Neural cell (in vitro differentiated cells): Measurements from ENCODE around the gene CRTC3. TPM values are rescaled to one million over a fixed set of nuclear protein-coding genes. Genes with fewer than 3 reads are reported as not detected.
"Not testable (repeated sequence)": the region's sequence is repeated elsewhere in the genome, so short reads cannot be mapped to it uniquely, and the experiment has no call there.

Experiments used
- H2AFZ ChIP-seq: fragments of 200-600, 300-800 bp; sonication (generic), shearing (Covaris generic); 2 replicates; pipeline ENCODE4 v1.6.0; 2014; ENCODE audit warnings: low read depth, mild to moderate bottlenecking, antibody characterized with exemption, low read length, moderate library complexity
- H3F3A ChIP-seq: fragments of 200-600 bp; shearing (Covaris generic); 2 replicates; pipeline ENCODE4 v1.6.1; 2016; ENCODE audit warnings: mild to moderate bottlenecking, moderate library complexity, mixed read lengths, antibody characterized with exemption, low read length; ENCODE audit not compliant: insufficient read depth, poor library complexity, severe bottlenecking
- H3K27ac ChIP-seq: fragments of 200-600, 300-800 bp; sonication (generic), shearing (Covaris generic); 2 replicates; pipeline ENCODE4 v1.5.1; 2014; ENCODE audit warnings: mild to moderate bottlenecking, low read length, moderate library complexity
- H3K27me3 ChIP-seq: fragments of 300-800, 200-600 bp; sonication (generic), shearing (Covaris generic); 2 replicates; pipeline ENCODE4 v1.6.0; 2014; ENCODE audit warnings: mild to moderate bottlenecking, low read depth, low read length, moderate library complexity; ENCODE audit not compliant: insufficient read depth
- H3K36me3 ChIP-seq: fragments of 300-800, 200-600 bp; sonication (generic), shearing (Covaris generic); 2 replicates; pipeline ENCODE4 v1.5.1; 2014; ENCODE audit warnings: mild to moderate bottlenecking, antibody characterized with exemption, low read length, moderate library complexity; ENCODE audit not compliant: insufficient read depth
- H3K4me2 ChIP-seq: fragments of 300-800, 200-600 bp; sonication (generic), shearing (Covaris generic); 2 replicates; pipeline ENCODE4 v1.6.0; 2014; ENCODE audit warnings: mild to moderate bottlenecking, low read length
- H3K4me3 ChIP-seq: fragments of 300-800, 200-600 bp; sonication (generic), shearing (Covaris generic); 2 replicates; pipeline ENCODE4 v1.5.1; 2014; ENCODE audit warnings: mild to moderate bottlenecking, low read length, moderate library complexity
- H3K79me2 ChIP-seq: fragments of 200-600 bp; shearing (Covaris generic); replicated peaks from 2 replicates; pipeline ENCODE4 v1.6.0; 2014; ENCODE audit warnings: mild to moderate bottlenecking, low read length, moderate library complexity; ENCODE audit not compliant: insufficient read depth
- H3K9ac ChIP-seq: fragments of 300-800, 200-600 bp; sonication (generic), shearing (Covaris generic); 2 replicates; pipeline ENCODE4 v1.6.1; 2016; ENCODE audit warnings: mild to moderate bottlenecking, low read length, mixed read lengths
- H3K9me2 ChIP-seq: fragments of 200-600 bp; shearing (Covaris generic); 2 replicates; pipeline ENCODE4 v1.6.1; 2016; ENCODE audit warnings: mild to moderate bottlenecking, low read length, mixed read lengths; ENCODE audit not compliant: insufficient read depth
- H3K9me3 ChIP-seq: fragments of 200-600, 300-800 bp; sonication (generic), shearing (Covaris generic); 2 replicates; pipeline ENCODE4 v1.6.1; 2016; ENCODE audit warnings: mild to moderate bottlenecking, mixed run types, low read length, moderate library complexity, mixed read lengths
- H4K20me1 ChIP-seq: fragments of 200-600 bp; shearing (Covaris generic); 2 replicates; pipeline ENCODE4 v1.6.1; 2016; ENCODE audit warnings: mild to moderate bottlenecking, mixed run types; ENCODE audit not compliant: insufficient read depth
- EP300 ChIP-seq: fragments of 450-650 bp; conservative IDR thresholded peaks from 2 replicates; pipeline ENCODE4 v1.6.1; 2014; ENCODE audit warnings: antibody characterized with exemption, mild to moderate bottlenecking, moderate library complexity; ENCODE audit not compliant: poor library complexity, severe bottlenecking
- EZH2 ChIP-seq: fragments of 200-600, 300-800 bp; shearing (Covaris generic), sonication (generic); IDR thresholded peaks from 2 replicates; pipeline ENCODE4 v1.6.1; 2014; ENCODE audit warnings: antibody characterized with exemption, low read length, borderline replicate concordance, mild to moderate bottlenecking; ENCODE audit not compliant: insufficient read depth, poor library complexity, severe bottlenecking
- MXI1 ChIP-seq: fragments of 450-650 bp; conservative IDR thresholded peaks from 2 replicates; pipeline ENCODE4 v1.6.1; 2014; ENCODE audit warnings: antibody characterized with exemption, mild to moderate bottlenecking; ENCODE audit not compliant: poor library complexity, severe bottlenecking
- POLR2AphosphoS5 ChIP-seq: IDR thresholded peaks from 2 replicates; pipeline ENCODE4 v1.6.1; 2012
- RAD21 ChIP-seq: fragments of 450-650 bp; conservative IDR thresholded peaks from 2 replicates; pipeline ENCODE4 v1.6.1; 2014; ENCODE audit warnings: antibody characterized with exemption, mild to moderate bottlenecking, moderate library complexity
- SMC3 ChIP-seq: fragments of 450-650 bp; conservative IDR thresholded peaks from 2 replicates; pipeline ENCODE4 v1.6.1; 2014; ENCODE audit warnings: antibody characterized with exemption, mild to moderate bottlenecking, moderate library complexity; ENCODE audit not compliant: poor library complexity
- TAF1 ChIP-seq: IDR thresholded peaks from 2 replicates; pipeline ENCODE4 v1.6.1; 2012; ENCODE audit warnings: low read depth
- polyA plus RNA-seq: library from polyadenylated mRNA; depleted of rRNA; stranded (reverse); fragments of >200 nt; gene quantifications from 2 replicates; pipeline ENCODE4 v1.2.3, GENCODE V29; 2014
- TF ChIP-seq, protein P1 (sequence below): fragments of 450-650 bp; IDR thresholded peaks from 2 replicates; pipeline ENCODE4 v1.5.1; 2014; ENCODE audit warnings: antibody characterized with exemption, mild to moderate bottlenecking, moderate library complexity; ENCODE audit not compliant: poor library complexity, severe bottlenecking
- TF ChIP-seq, protein P2 (sequence below): IDR thresholded peaks from 2 replicates; pipeline ENCODE4 v1.6.1; 2012; ENCODE audit warnings: borderline replicate concordance

Gene CRTC3
- polyA plus RNA-seq, 1 donor from 2014 or later = 5.5 TPM

DNA sequence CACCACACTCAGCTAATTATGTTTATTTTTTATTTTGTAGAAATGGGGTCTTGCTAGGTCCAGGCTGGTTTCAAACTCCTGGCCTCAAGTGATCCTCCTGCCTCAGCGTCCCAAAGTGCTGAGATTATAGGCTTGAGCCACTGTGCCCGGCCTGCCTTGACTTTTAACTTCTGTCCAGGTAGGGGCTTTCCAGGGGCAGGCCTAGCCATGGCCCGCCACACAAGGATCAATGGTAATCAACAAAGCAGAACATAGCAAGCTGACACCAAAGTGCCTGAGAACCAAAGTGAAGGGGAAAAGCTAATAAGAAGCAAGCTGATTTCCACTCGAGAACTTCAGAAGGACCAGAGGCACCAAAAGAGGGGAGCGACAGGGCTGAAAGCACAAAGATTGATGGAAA is 9.4 kb upstream of the CRTC3 start:
- Histone ChIP-seq H3K36me3 (no peaks in the 10 kb centered on the region), H3K27ac (no peak overlapping the region), H3K9ac (no peak overlapping the region), H4K20me1 (no peaks in the 10 kb centered on the region), H3K4me3 (no peak overlapping the region), H3K9me3 (no peaks in the 10 kb centered on the region), H3F3A (no peaks in the 10 kb centered on the region), H3K4me2 (no peak overlapping the region), H3K9me2 (no peaks in the 10 kb centered on the region), H3K79me2 (no peaks in the 10 kb centered on the region), H3K27me3 (no peaks in the 10 kb centered on the region), H2AFZ (no peak overlapping the region)
- TF ChIP-seq RAD21 = no peak
- TF ChIP-seq MXI1 = no peak
- no peak for TF ChIP-seq EP300
- TF ChIP-seq, protein P1, sequence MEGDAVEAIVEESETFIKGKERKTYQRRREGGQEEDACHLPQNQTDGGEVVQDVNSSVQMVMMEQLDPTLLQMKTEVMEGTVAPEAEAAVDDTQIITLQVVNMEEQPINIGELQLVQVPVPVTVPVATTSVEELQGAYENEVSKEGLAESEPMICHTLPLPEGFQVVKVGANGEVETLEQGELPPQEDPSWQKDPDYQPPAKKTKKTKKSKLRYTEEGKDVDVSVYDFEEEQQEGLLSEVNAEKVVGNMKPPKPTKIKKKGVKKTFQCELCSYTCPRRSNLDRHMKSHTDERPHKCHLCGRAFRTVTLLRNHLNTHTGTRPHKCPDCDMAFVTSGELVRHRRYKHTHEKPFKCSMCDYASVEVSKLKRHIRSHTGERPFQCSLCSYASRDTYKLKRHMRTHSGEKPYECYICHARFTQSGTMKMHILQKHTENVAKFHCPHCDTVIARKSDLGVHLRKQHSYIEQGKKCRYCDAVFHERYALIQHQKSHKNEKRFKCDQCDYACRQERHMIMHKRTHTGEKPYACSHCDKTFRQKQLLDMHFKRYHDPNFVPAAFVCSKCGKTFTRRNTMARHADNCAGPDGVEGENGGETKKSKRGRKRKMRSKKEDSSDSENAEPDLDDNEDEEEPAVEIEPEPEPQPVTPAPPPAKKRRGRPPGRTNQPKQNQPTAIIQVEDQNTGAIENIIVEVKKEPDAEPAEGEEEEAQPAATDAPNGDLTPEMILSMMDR = no peak
- TF ChIP-seq TAF1 = no peak
- TF ChIP-seq, protein P2, sequence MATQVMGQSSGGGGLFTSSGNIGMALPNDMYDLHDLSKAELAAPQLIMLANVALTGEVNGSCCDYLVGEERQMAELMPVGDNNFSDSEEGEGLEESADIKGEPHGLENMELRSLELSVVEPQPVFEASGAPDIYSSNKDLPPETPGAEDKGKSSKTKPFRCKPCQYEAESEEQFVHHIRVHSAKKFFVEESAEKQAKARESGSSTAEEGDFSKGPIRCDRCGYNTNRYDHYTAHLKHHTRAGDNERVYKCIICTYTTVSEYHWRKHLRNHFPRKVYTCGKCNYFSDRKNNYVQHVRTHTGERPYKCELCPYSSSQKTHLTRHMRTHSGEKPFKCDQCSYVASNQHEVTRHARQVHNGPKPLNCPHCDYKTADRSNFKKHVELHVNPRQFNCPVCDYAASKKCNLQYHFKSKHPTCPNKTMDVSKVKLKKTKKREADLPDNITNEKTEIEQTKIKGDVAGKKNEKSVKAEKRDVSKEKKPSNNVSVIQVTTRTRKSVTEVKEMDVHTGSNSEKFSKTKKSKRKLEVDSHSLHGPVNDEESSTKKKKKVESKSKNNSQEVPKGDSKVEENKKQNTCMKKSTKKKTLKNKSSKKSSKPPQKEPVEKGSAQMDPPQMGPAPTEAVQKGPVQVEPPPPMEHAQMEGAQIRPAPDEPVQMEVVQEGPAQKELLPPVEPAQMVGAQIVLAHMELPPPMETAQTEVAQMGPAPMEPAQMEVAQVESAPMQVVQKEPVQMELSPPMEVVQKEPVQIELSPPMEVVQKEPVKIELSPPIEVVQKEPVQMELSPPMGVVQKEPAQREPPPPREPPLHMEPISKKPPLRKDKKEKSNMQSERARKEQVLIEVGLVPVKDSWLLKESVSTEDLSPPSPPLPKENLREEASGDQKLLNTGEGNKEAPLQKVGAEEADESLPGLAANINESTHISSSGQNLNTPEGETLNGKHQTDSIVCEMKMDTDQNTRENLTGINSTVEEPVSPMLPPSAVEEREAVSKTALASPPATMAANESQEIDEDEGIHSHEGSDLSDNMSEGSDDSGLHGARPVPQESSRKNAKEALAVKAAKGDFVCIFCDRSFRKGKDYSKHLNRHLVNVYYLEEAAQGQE = no peak
- TF ChIP-seq POLR2AphosphoS5 = no peak
- TF ChIP-seq EZH2 = no peak
- no peak for TF ChIP-seq SMC3

DNA sequence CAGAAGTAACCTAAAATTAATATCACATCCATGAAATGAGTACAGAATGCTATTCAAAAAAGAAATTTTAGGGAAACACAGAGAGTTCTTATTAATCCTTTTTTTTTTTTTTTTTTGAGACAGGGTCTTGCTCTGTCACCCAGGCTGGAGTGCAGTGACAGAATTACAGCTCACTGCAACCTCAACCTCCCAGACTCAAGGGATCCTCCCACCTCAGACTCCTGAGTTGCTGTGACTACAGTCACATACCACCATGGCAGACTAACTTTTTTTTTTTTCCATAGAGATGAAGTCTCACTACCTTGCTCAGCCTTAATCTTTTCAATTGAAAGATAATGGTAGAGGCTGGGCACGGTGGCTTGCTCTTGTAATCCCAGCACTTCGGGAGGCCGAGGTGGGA is 6.3 kb upstream of the CRTC3 start:
- H3K9me2 ChIP-seq = no peaks in the 10 kb centered on the region
- H3F3A ChIP-seq = no peaks in the 10 kb centered on the region
- no peaks in the 10 kb centered on the region for H4K20me1 ChIP-seq
- TF ChIP-seq, protein P1 = no peak
- TF ChIP-seq SMC3 (no peak), MXI1 (no peak), POLR2AphosphoS5 (no peak), EP300 (no peak), EZH2 (no peak), TAF1 (no peak), RAD21 (no peak)
- TF ChIP-seq, protein P2 = no peak
- no peaks in the 10 kb centered on the region for H3K9me3 ChIP-seq
- H3K27ac ChIP-seq = no peak overlapping the region
- no peaks in the 10 kb centered on the region for H3K36me3 ChIP-seq
- no peak overlapping the region for H3K9ac ChIP-seq
- no peak overlapping the region for H2AFZ ChIP-seq
- H3K4me3 ChIP-seq = no peak overlapping the region
- no peaks in the 10 kb centered on the region for H3K27me3 ChIP-seq
- no peaks in the 10 kb centered on the region for H3K79me2 ChIP-seq
- H3K4me2 ChIP-seq = no peak overlapping the region

DNA sequence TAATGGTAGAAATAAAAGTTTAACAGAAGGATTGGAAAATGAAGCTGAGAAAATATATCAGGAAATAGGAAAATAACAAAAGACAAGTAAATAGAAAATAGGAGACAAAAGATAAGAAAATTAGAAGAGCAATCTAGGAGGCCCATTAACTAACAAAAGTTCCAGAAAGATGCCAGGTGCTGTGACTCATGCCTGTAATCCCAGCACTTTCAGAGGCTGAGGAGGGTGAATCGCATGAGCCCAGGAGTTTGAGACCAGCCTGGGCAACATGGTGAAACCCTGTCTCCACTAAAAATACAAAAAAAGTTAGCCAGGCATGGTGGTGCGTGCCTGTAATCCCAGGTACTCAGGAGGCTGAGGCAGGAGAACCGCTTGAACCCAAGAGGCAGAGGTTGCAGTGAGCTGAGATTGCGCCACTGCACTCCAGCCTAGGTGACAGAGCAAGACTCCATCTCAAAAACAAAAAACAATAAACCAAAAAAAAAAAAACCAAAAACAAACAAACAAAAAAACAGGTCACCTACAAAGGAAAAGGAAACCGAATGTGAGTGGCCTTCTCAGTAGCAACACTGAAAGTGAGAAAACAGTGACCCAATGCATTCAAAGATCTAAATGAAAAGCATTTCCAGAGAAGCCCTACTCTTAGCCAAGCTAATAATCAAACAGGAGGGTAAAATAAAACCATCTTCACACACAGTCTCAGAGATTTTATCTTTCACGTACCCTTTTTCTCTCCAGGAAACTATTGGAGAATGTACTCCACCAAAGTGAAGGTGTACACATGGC is 5.5 kb upstream of the CRTC3 start:
- not testable (repeated sequence) for H3K9ac ChIP-seq, H3K4me2 ChIP-seq, H4K20me1 ChIP-seq, H3K4me3 ChIP-seq, H3K27ac ChIP-seq, H3K9me3 ChIP-seq, H3K9me2 ChIP-seq, H3K27me3 ChIP-seq, H3K79me2 ChIP-seq, H3K36me3 ChIP-seq, H2AFZ ChIP-seq, H3F3A ChIP-seq
